ENCODE data around the gene PROM1.

Gene PROM1

DNA sequence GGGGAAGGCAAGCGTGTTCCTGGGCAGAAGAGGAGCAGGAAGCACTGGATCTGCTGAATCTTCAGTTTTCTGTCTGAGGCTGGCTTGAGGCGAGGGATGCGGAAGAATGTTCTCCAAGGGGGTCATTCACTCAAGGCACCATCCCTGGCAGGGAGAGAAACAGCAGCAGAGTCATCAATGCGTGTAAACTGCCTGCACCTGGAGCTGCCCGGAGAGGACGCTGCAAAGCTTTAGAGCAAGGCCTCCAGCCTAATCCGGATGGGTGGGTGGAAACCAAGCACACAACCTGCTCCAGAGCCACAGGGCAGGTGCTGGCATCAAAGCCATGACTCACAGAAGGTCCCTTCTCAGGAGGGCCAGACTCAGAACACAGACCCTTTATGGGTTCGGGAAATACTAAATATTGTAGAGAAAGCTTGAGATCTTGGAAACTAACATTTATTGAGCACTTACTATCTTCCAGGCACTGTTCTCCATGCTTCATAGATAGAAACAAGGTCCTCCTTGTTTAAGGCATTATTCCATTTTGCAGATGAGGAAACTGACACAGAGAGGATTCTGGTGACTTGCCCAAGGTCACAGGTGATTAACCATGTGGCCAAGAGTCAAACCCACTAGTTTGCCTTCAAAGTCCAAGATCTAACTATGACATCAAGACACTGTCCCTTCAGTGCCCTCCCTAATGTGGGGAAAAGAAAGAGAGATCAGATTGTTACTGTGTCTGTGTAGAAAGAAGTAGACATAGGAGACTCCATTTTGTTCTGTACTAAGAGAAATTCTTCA lies 7.7 kb downstream of the PROM1 start:
- H3K36me3 ChIP-seq (ENCODE audit: control insufficient read depth in 2 of 2, insufficient read depth in 1 of 2, low read length in 2 of 2): no peaks in the 10 kb centered on the region
- no peak overlapping the region for H3K27ac ChIP-seq (ENCODE audit: extremely low read depth, low read depth, low read length)
- POLR2A ChIA-PET: no interaction called here
- CTCF ChIA-PET: no interaction called here
- H3K4me1 ChIP-seq (ENCODE audit: control insufficient read depth, insufficient read depth, low read length): no peaks in the 10 kb centered on the region
- H3K4me3 ChIP-seq (ENCODE audit: low read depth, low read length): no peak overlapping the region
- TF ChIP-seq HOXA7 (CRISPR knock-in tag; IDR thresholded peaks at IDR 0.05; ENCODE audit: borderline replicate concordance) (no peak), ZNF837 (tag by site-specific recombination; IDR thresholded peaks at IDR 0.05) (no peak), ZNF530 (tag by site-specific recombination; IDR thresholded peaks at IDR 0.05; ENCODE audit: low read depth) (no peak), ZNF624 (tag by site-specific recombination; IDR thresholded peaks at IDR 0.05) (no peak), ZNF621 (tag by site-specific recombination; IDR thresholded peaks at IDR 0.05) (no peak), ZNF416 (tag by site-specific recombination; IDR thresholded peaks at IDR 0.05) (no peak), ZNF350 (tag by site-specific recombination; IDR thresholded peaks at IDR 0.05) (no peak), ZNF548 (tag by site-specific recombination; IDR thresholded peaks at IDR 0.05) (no peak), ZFP3 (tag by site-specific recombination; IDR thresholded peaks at IDR 0.05; ENCODE audit: low read depth) (no peak), SP3 (tag by site-specific recombination; IDR thresholded peaks at IDR 0.05) (no peak), ZBTB48 (tag by site-specific recombination; IDR thresholded peaks at IDR 0.05) (no peak), ZNF266 (tag by site-specific recombination; IDR thresholded peaks at IDR 0.05; ENCODE audit: low read depth) (no peak)
- TF ChIP-seq, protein P1, sequence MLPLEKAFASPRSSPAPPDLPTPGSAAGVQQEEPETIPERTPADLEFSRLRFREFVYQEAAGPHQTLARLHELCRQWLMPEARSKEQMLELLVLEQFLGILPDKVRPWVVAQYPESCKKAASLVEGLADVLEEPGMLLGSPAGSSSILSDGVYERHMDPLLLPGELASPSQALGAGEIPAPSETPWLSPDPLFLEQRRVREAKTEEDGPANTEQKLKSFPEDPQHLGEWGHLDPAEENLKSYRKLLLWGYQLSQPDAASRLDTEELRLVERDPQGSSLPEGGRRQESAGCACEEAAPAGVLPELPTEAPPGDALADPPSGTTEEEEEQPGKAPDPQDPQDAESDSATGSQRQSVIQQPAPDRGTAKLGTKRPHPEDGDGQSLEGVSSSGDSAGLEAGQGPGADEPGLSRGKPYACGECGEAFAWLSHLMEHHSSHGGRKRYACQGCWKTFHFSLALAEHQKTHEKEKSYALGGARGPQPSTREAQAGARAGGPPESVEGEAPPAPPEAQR (tag by site-specific recombination; IDR thresholded peaks at IDR 0.05): no peak
- TF ChIP-seq, protein P2, sequence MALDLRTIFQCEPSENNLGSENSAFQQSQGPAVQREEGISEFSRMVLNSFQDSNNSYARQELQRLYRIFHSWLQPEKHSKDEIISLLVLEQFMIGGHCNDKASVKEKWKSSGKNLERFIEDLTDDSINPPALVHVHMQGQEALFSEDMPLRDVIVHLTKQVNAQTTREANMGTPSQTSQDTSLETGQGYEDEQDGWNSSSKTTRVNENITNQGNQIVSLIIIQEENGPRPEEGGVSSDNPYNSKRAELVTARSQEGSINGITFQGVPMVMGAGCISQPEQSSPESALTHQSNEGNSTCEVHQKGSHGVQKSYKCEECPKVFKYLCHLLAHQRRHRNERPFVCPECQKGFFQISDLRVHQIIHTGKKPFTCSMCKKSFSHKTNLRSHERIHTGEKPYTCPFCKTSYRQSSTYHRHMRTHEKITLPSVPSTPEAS (tag by site-specific recombination; IDR thresholded peaks at IDR 0.05): no peak
- no peaks in the 10 kb centered on the region for H3K9me3 ChIP-seq (ENCODE audit: control insufficient read depth, insufficient read depth, low read depth, low read length)

DNA sequence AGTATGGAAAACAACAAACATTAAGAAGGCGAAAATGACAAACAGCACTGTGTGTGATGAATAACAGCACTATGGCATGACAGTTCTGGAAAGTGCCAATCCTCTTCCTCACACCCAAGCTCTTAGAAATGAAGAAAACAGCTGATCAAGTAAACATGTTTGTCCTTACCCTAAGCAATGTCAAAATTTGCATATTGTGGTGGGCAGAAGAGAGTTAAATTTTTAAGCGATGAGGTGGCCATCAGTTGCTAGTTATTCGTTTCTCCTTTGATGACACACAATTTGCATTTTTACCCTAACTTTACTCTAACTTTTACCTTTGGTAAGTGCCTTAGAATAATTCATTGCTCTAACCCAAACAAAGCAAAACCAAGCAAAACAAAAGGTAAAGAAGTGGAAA lies 8.8 kb downstream of the PROM1 start:
- no peak overlapping the region for H3K27ac ChIP-seq (ENCODE audit: extremely low read depth, low read depth, low read length)
- H3K4me1 ChIP-seq (ENCODE audit: control insufficient read depth, insufficient read depth, low read length): no peaks in the 10 kb centered on the region
- CTCF ChIA-PET: no interaction called here
- no peak overlapping the region for H3K4me3 ChIP-seq (ENCODE audit: low read depth, low read length)
- H3K36me3 ChIP-seq (ENCODE audit: control insufficient read depth in 2 of 2, insufficient read depth in 1 of 2, low read length in 2 of 2): no peaks in the 10 kb centered on the region
- H3K9me3 ChIP-seq (ENCODE audit: control insufficient read depth, insufficient read depth, low read depth, low read length): no peaks in the 10 kb centered on the region
- TF ChIP-seq ZNF324 (tag by site-specific recombination; IDR thresholded peaks at IDR 0.05): no peak
- POLR2A ChIA-PET: no interaction called here

DNA sequence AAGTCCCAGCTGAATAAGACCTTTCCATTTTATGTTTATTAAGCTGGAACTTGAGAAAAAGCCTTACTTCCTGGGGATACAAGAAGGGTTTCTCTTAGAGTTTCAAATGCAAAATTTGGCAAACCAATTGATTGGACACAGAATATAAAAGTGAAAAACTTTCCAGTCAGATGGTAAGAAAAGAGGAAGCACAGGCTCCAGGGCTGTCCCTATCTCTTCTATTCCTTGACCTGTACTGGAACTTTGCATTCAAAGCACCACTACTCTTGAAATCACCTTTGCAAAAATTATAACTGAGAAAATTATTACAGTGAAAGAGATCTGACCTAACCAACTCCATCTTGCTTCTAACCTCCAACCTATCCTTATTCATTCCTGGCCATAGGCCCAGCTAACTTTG lies 11.7 kb downstream of the PROM1 start:
- CTCF ChIA-PET: no interaction called here
- POLR2A ChIA-PET: no interaction called here
- no peaks in the 10 kb centered on the region for H3K4me1 ChIP-seq (ENCODE audit: control insufficient read depth, insufficient read depth, low read length)

More for the DNA sequence above, 11.7 kb downstream of the PROM1 start:
- H3K27ac ChIP-seq (ENCODE audit: extremely low read depth, low read depth, low read length): no peak overlapping the region
- H3K9me3 ChIP-seq (ENCODE audit: control insufficient read depth, insufficient read depth, low read depth, low read length): no peaks in the 10 kb centered on the region
- TF ChIP-seq ZNF843 (tag by site-specific recombination; IDR thresholded peaks at IDR 0.05) (no peak), ZNF239 (tag by site-specific recombination; IDR thresholded peaks at IDR 0.05) (no peak), ZNF76 (tag by site-specific recombination; IDR thresholded peaks at IDR 0.05; ENCODE audit: borderline replicate concordance, low read depth) (no peak), ZNF596 (tag by site-specific recombination; IDR thresholded peaks at IDR 0.05) (no peak), ZNF707 (tag by site-specific recombination; IDR thresholded peaks at IDR 0.05) (no peak), WT1 (tag by site-specific recombination; IDR thresholded peaks at IDR 0.05) (no peak), ZBTB20 (tag by site-specific recombination; IDR thresholded peaks at IDR 0.05) (no peak), ZNF114 (tag by site-specific recombination; IDR thresholded peaks at IDR 0.05) (no peak), ZNF335 (tag by site-specific recombination; conservative IDR thresholded peaks at IDR 0.05) (no peak)
- TF ChIP-seq, protein P3, sequence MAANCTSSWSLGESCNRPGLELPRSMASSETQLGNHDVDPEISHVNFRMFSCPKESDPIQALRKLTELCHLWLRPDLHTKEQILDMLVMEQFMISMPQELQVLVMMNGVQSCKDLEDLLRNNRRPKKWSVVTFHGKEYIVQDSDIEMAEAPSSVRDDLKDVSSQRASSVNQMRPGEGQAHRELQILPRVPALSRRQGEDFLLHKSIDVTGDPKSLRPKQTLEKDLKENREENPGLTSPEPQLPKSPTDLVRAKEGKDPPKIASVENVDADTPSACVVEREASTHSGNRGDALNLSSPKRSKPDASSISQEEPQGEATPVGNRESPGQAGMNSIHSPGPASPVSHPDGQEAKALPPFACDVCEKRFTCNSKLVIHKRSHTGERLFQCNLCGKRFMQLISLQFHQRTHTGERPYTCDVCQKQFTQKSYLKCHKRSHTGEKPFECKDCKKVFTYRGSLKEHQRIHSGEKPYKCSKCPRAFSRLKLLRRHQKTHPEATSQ (tag by site-specific recombination; IDR thresholded peaks at IDR 0.05): no peak
- TF ChIP-seq, protein P4, sequence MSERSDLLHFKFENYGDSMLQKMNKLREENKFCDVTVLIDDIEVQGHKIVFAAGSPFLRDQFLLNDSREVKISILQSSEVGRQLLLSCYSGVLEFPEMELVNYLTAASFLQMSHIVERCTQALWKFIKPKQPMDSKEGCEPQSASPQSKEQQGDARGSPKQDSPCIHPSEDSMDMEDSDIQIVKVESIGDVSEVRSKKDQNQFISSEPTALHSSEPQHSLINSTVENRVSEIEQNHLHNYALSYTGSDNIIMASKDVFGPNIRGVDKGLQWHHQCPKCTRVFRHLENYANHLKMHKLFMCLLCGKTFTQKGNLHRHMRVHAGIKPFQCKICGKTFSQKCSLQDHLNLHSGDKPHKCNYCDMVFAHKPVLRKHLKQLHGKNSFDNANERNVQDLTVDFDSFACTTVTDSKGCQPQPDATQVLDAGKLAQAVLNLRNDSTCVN (tag by site-specific recombination; optimal IDR thresholded peaks at IDR 0.05): no peak
- H3K4me3 ChIP-seq (ENCODE audit: low read depth, low read length): no peak overlapping the region
- no peaks in the 10 kb centered on the region for H3K36me3 ChIP-seq (ENCODE audit: control insufficient read depth in 2 of 2, insufficient read depth in 1 of 2, low read length in 2 of 2)
